Medulla oblongata (tissue), 1 donor: ENCODE data around the gene POTEI.
"Not testable (repeated sequence)": the region's sequence is repeated elsewhere in the genome, so short reads cannot be mapped to it uniquely, and the experiment has no call there.

Source experiments
- DNase-seq: peaks from one replicate; pipeline ENCODE4 v3.0.0-alpha.2; 2015; ENCODE audit errors: extremely low spot score

Gene POTEI

GRCh38 chr2:130509228-130509627 lies at the start of gene POTEI:
Gene POTEI (minus strand): TSS chr2:130509328. CDS start chr2:130509235, 93 bp downstream.
- not testable (repeated sequence) for DNase-seq

- DNase-seq: not testable (repeated sequence)
Observed at GRCh38 chr2:130556441-130556840, 47.3 kb upstream of the POTEI start.

GRCh38 chr2:130554178-130554577 lies 45.0 kb upstream of the POTEI start:
- DNase-seq: not testable (repeated sequence)

- not testable (repeated sequence) for DNase-seq
Observed at GRCh38 chr2:130549475-130549874, 40.3 kb upstream of the POTEI start.

- not testable (repeated sequence) for DNase-seq
Observed at GRCh38 chr2:130548418-130548817, 39.3 kb upstream of the POTEI start.

- not testable (repeated sequence) for DNase-seq
Observed at GRCh38 chr2:130544978-130545377, 35.9 kb upstream of the POTEI start.

GRCh38 chr2:130543785-130544528 lies 34.8 kb upstream of the POTEI start:
- DNase-seq: not testable (repeated sequence)

GRCh38 chr2:130542789-130543188 lies 33.7 kb upstream of the POTEI start:
- not testable (repeated sequence) for DNase-seq

GRCh38 chr2:130538271-130538670 lies 29.1 kb upstream of the POTEI start:
- DNase-seq: not testable (repeated sequence)

- not testable (repeated sequence) for DNase-seq
Observed at GRCh38 chr2:130536654-130537053, 27.5 kb upstream of the POTEI start.

- DNase-seq: not testable (repeated sequence)
Observed at GRCh38 chr2:130531672-130532071, 22.5 kb upstream of the POTEI start.

GRCh38 chr2:130531225-130531624 lies 22.1 kb upstream of the POTEI start:
- not testable (repeated sequence) for DNase-seq

- DNase-seq: not testable (repeated sequence)
Observed at GRCh38 chr2:130530212-130530611, 21.1 kb upstream of the POTEI start.

GRCh38 chr2:130529545-130529944 lies 20.4 kb upstream of the POTEI start:
- not testable (repeated sequence) for DNase-seq

GRCh38 chr2:130527365-130527967 lies 18.3 kb upstream of the POTEI start:
- not testable (repeated sequence) for DNase-seq

- DNase-seq: not testable (repeated sequence)
Observed at GRCh38 chr2:130522390-130522789, 13.3 kb upstream of the POTEI start.

- not testable (repeated sequence) for DNase-seq
Observed at GRCh38 chr2:130520992-130521391, 11.9 kb upstream of the POTEI start, which contains the start of gene CFC1B. Gene CFC1B (plus strand): TSS chr2:130521222. CDS start chr2:130521485, 263 bp downstream.

- not testable (repeated sequence) for DNase-seq
Observed at GRCh38 chr2:130518516-130519106, 9.5 kb upstream of the POTEI start.

GRCh38 chr2:130511747-130512451 lies 2.8 kb upstream of the POTEI start:
- DNase-seq: not testable (repeated sequence)

- not testable (repeated sequence) for DNase-seq
Observed at GRCh38 chr2:130510807-130511746, 1.9 kb upstream of the POTEI start.

GRCh38 chr2:130491073-130491472 lies 18.1 kb downstream of the POTEI start:
- DNase-seq: not testable (repeated sequence)
